ENCODE data around the gene TMEM212.

The TMEM212 gene

DNA sequence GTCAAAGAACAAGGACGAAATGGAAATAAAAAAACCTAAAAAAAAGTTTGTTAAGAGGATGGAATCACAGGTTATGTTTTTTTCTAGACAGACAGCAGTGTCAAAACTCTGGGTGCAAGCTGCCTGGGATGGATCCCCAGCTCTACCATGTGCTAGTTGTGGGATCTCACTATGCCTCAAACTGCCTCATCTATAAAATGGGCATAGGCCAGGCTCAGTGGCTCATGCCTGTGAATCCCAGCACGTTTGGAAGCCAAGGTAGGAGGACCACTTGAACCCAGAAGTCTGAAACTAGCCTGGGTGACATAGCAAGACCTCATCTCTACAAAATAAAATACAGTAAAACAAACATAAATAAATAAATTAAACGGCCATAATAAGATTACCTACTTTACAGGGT is 37.5 kb upstream of the TMEM212 start:
- no peak for TF ChIP-seq Cebpa-rat (IDR thresholded peaks at IDR 0.05)
- H3K9ac ChIP-seq: no peak overlapping the region
- H3K27me3 ChIP-seq: no peaks in the 10 kb centered on the region
- no peak overlapping the region for H3K27ac ChIP-seq
- no peaks in the 10 kb centered on the region for H4K20me1 ChIP-seq
- no peak overlapping the region for H3K4me3 ChIP-seq
- peaks cover 26% of the 10 kb centered on the region for H3K4me1 ChIP-seq
- no peak overlapping the region for H3K4me2 ChIP-seq
- H3K36me3 ChIP-seq: no peaks in the 10 kb centered on the region
- H3K9me3 ChIP-seq: no peaks in the 10 kb centered on the region

DNA sequence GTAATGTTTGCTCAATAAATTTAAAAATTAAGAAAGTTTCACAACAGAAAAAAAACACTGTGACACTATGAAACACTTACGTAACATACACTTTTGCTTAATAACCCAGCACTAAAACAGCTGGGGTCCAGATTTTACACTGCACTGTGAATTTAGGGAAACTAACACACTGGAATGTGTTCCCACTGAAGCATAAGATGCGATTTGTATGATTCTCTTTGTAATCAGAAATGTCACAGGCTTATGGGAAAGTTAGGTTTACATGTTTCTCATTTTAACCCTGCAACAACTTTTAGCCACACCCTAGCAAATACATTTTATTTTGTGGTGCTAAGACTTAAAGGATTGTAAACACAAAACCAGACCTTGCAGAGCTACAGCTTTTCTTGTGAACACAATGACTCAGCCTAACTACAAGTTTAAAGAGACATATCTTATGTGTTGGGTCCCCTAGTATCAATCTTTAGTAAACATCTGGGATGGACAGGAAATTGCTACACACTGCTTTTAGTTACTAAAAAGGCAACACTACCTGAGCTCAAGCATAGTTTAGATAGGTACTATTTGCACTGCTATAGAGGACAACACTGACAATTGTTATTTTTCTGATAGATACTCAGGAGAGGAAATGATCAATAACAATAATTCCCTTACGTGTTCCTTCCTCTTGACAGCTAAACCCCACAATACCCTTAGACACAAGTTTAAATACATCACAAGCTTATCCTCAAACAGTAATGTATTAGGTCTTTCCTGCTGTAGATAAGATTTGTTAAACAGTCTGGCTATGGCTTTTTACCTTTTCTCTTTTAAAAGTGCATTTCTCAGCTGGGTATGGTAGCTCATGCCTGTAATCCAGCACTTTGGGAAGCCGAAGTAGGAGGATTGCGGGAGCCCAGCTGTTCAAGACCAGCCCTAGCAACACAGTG is 36.7 kb upstream of the TMEM212 start:
- Histone ChIP-seq H3K36me3 (no peaks in the 10 kb centered on the region), H4K20me1 (no peaks in the 10 kb centered on the region), H3K9me3 (no peaks in the 10 kb centered on the region), H3K4me3 (no peak overlapping the region), H3K4me1 (peaks cover 34% of the 10 kb centered on the region), H3K9ac (no peak overlapping the region), H3K27ac (no peak overlapping the region), H3K27me3 (no peaks in the 10 kb centered on the region), H3K4me2 (no peak overlapping the region)
- TF ChIP-seq Cebpa-rat (IDR thresholded peaks at IDR 0.05): no peak

DNA sequence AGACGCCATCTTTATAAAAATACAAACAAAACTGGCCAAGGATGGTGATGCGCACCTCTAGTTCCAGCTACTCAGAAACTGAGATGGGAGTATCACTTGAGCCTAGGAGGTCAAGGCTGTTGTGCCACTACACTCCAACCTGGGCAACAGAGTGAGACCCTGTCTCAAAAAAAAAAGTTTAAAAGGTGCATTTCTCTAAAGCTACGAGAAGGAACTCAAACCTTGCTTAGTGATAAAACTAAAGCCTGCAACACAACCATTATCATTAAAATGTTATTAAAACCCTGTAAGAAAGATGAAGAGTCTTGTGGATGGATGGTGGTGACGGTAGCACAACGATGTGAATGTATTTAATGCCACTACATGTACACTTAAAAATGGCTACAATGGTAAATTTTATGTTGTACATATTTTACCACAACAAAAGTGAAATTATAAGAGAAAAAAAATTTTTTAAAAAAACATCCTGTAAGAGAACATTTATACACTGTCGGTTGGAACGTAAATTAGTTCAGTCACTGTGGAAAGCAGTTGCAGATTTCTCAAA is 35.9 kb upstream of the TMEM212 start:
- no peak overlapping the region for H3K9ac ChIP-seq
- no peak overlapping the region for H3K4me2 ChIP-seq

DNA sequence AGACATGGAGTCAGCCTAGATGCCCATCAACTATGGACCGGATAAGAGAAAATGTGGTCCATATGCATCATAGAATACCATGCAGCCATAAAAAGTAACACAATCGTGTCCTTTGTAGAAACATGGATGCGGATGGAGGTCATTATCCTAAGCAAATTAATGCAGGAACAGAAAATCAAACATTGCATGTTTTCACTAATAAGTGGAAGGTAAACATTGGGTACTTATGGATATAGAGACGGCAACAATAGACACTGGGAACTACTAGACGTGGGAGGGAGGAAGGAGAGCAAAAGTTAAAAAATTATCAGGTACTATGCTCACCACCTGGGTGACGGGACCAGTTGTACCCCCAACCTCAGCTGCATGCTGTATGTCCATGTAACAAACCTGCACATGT is 35.3 kb upstream of the TMEM212 start:
- Histone ChIP-seq H3K4me3 (no peak overlapping the region), H3K27me3 (no peaks in the 10 kb centered on the region), H3K9me3 (no peaks in the 10 kb centered on the region), H3K36me3 (no peaks in the 10 kb centered on the region), H3K27ac (no peak overlapping the region), H3K4me1 (peaks cover 25% of the 10 kb centered on the region), H3K9ac (no peak overlapping the region), H3K4me2 (no peak overlapping the region), H4K20me1 (no peaks in the 10 kb centered on the region)
- no peak for TF ChIP-seq Cebpa-rat (IDR thresholded peaks at IDR 0.05)

More for the DNA sequence above, 35.9 kb upstream of the TMEM212 start:
- no peak overlapping the region for H3K4me3 ChIP-seq
- no peaks in the 10 kb centered on the region for H3K36me3 ChIP-seq
- no peaks in the 10 kb centered on the region for H3K27me3 ChIP-seq
- no peak for TF ChIP-seq Cebpa-rat (IDR thresholded peaks at IDR 0.05)
- H3K9me3 ChIP-seq: no peaks in the 10 kb centered on the region
- peaks cover 30% of the 10 kb centered on the region for H3K4me1 ChIP-seq
- H3K27ac ChIP-seq: no peak overlapping the region
- H4K20me1 ChIP-seq: no peaks in the 10 kb centered on the region

DNA sequence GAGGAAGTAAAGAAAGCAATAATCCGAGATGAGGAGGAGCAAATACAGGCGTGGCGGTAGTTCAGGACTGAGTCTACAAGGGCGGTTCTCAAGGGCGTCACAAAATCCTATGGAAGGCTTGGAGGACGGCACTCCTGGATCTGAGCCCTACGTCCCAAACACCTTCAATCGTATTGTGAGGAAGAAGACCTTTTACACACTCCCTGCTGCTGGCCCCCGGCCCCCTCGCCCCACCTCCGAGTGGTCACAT is 33.6 kb upstream of the TMEM212 start:
- 0 out of 2 replicates have a peak overlapping the region, but pooled peaks have one; percentile 32 for H3K27ac ChIP-seq
- H4K20me1 ChIP-seq: no peaks in the 10 kb centered on the region
- no peak for TF ChIP-seq Cebpa-rat (IDR thresholded peaks at IDR 0.05)
- H3K4me3 ChIP-seq: peak overlapping the region; percentile 80
- H3K4me1 ChIP-seq: peaks cover 40% of the 10 kb centered on the region
- H3K9me3 ChIP-seq: no peaks in the 10 kb centered on the region
- H3K27me3 ChIP-seq: no peaks in the 10 kb centered on the region
- peak overlapping the region; percentile 97 for H3K4me2 ChIP-seq
- H3K9ac ChIP-seq: peak overlapping the region; percentile 69
- H3K36me3 ChIP-seq: no peaks in the 10 kb centered on the region

DNA sequence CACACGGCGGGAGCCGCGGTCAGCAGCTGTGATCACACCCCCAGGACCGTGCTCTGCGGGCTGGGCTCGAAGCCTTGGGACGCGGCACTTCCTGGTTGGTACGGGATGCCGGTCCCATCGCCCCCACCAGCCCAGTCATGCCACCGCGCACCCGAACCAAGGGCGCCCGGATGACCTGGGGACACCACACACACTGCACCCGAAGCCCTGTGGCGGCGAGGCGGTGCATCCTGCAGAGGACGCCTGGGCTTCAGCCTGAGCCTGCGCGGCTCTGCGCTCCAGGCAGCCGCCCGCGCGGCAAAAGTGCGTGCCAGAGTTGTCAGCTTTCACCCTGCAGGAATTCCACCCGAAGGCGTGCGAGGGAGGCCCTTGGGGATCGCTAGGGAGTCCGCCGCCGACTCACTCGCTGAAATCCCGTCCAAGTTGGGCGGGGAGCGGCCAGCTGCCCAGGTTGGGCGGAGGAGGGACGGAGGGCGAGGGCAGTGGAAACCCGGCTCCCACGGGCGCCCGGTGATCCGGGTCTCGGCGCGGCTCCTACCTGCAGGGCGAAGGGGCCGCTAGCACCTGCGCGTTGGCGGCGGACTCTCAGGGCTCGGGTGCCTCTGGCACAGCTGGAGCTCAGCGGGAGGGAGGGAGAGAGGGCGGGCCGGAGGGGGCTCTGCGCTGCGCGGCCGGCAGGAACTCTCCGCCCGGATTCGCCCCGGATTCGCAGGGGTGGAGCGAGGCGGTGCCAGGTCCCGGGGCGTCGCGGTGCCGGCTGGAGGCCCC is 33.1 kb upstream of the TMEM212 start, which contains the start of gene PLD1:
TSS of gene PLD1 (minus strand) at position 623 of the 768 bp plus-strand sequence. CDS start 72,432 bp downstream, outside the sequence.
- Histone ChIP-seq H3K9me3 (no peaks in the 10 kb centered on the region), H3K4me3 (peak within 1 kb of the TSS; percentile 80), H3K36me3 (no peaks in the 10 kb centered on the region), H3K9ac (peak within 1 kb of the TSS; percentile 69), H3K27me3 (no peaks in the 10 kb centered on the region), H3K4me1 (peaks cover 40% of the 10 kb centered on the region), H4K20me1 (no peaks in the 10 kb centered on the region), H3K4me2 (peak within 1 kb of the TSS; percentile 97), H3K27ac (0 out of 2 replicates have a peak within 1 kb of the TSS, but pooled peaks have one; percentile 32)
- TF ChIP-seq Cebpa-rat (IDR thresholded peaks at IDR 0.05): no peak

DNA sequence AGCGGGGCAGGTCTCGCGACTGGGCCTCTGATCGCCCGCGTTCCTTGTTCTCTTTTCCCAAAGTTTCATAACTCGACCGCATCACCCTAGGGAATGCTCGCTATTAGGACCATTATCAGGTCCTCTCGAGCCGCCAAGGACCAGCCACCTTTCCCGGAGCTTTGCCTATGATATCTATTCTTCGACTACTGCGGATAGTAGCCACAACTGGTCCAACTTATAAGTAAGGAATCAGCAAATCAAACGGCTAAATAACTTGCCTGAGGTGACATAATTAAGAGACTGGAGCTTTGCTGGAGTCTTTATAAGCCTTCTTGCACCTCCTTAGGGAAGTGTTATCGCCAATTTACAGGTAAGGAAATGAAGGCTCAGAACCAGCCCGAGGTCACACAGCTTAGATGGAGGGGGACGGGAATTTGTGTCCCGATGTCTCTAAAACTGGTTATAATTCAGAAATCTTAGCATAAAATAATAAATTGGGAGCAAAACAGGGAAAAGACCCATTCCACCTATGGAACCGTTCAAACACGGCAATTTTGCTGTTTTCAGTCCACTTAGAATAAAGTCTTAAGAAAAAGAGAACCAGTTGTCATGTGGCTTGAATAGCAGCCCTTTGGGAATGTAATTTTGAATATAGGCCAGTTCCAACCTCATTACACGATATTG is 32.4 kb upstream of the TMEM212 start:
- Histone ChIP-seq H3K27ac (no peak overlapping the region), H3K4me3 (peak overlapping the region; percentile 80), H3K9ac (peak overlapping the region; percentile 69), H3K4me2 (peak overlapping the region; percentile 97), H3K36me3 (no peaks in the 10 kb centered on the region), H3K9me3 (peaks cover 5% of the 10 kb centered on the region; the same call in 1 of the 2 replicates), H4K20me1 (no peaks in the 10 kb centered on the region), H3K27me3 (no peaks in the 10 kb centered on the region), H3K4me1 (peaks cover 40% of the 10 kb centered on the region)
- TF ChIP-seq Cebpa-rat (IDR thresholded peaks at IDR 0.05): no peak

DNA sequence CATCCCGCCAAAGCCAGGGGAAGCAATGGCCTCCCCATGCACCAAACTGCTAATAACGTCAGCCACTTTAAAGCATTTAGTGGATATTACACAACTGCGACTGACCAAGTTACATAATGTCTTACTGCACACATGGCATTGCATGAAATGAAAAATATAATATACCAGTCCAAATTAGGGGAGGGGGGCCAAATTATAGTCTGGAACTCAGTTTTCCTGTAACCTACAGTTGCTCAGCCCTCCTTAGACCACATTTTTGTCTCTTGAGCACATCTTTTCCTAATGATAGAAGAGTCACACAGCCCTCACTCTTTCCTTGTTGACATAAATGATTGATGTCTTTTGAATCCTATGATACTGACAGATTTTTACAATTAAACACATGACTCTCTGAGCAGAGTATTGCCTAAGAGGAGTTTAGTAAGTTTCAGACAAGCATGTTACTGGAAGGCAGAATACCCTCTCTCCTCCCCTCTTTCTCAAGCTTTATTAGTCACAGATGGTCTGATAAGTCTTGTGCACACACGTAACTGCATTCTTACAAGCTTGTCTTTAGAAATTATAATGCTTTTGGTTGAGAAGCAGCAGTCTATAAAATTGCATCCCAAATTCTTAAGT is 31.7 kb upstream of the TMEM212 start:
- Histone ChIP-seq H3K4me1 (peaks cover 40% of the 10 kb centered on the region), H3K9me3 (peaks cover 5% of the 10 kb centered on the region; the same call in 1 of the 2 replicates), H3K27me3 (no peaks in the 10 kb centered on the region), H3K4me3 (no peak overlapping the region), H3K9ac (no peak overlapping the region), H4K20me1 (no peaks in the 10 kb centered on the region), H3K27ac (no peak overlapping the region), H3K36me3 (no peaks in the 10 kb centered on the region), H3K4me2 (no peak overlapping the region)
- no peak for TF ChIP-seq Cebpa-rat (IDR thresholded peaks at IDR 0.05)

DNA sequence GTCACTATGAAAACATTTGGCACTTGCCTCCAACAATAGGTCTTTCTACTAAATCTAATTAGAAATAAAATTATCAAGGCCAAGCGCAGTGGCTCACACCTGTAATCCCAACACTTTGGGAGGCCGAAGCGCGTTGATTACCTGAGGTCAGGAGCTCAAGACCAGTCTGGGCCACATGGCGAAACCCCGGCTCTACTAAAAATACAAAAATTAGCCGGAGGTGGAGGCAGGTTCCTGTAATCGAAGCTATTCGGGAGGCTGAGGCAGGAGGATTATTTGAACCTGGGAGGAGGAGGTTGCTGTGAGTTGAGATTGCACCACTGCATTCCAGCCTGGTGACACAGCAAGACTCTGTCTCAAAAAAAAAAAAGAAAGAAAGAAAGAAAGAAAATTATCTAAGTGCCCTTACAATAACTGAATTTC is 31.2 kb upstream of the TMEM212 start:
- Histone ChIP-seq H3K9ac (no peak overlapping the region), H3K36me3 (no peaks in the 10 kb centered on the region), H3K9me3 (peaks cover 5% of the 10 kb centered on the region; the same call in 1 of the 2 replicates), H3K27ac (no peak overlapping the region), H3K27me3 (no peaks in the 10 kb centered on the region), H3K4me2 (no peak overlapping the region), H3K4me3 (no peak overlapping the region), H3K4me1 (peaks cover 40% of the 10 kb centered on the region), H4K20me1 (no peaks in the 10 kb centered on the region)
- TF ChIP-seq Cebpa-rat (IDR thresholded peaks at IDR 0.05): no peak
